GM21423 (cell line): Measurements from ENCODE around the gene GPR15LG.
"Not testable (repeated sequence)": the region's sequence is repeated elsewhere in the genome, so short reads cannot be mapped to it uniquely, and the experiment has no call there.

Experiments used
- ATAC-seq: cut with Tn5 transposase; IDR thresholded peaks from one replicate; pipeline ENCODE4 v1.9.1; 2021; ENCODE audit warnings: mild to moderate bottlenecking, moderate library complexity; ENCODE audit not compliant: unreplicated experiment

Gene GPR15LG

DNA sequence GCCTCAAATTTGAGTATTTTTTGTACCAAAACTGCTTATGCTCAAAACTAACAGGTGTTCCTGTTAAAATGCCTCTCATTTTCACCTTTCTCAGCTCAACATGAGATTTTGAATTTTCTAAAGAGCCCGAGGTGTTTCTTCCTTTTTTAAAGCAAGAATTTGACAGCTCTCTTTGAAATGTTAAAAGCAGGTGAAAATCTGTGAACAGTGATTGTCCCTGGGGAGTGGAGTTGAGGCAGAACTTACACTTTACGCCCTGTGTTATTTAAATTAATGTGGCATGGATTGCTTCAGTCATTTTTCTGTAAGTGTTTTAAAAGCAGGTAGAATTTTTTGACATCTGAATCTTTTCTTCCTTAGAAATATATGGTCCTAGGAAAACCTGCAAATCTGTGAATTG, 9.2 kb upstream of the GPR15LG start:
- no peak for ATAC-seq

DNA sequence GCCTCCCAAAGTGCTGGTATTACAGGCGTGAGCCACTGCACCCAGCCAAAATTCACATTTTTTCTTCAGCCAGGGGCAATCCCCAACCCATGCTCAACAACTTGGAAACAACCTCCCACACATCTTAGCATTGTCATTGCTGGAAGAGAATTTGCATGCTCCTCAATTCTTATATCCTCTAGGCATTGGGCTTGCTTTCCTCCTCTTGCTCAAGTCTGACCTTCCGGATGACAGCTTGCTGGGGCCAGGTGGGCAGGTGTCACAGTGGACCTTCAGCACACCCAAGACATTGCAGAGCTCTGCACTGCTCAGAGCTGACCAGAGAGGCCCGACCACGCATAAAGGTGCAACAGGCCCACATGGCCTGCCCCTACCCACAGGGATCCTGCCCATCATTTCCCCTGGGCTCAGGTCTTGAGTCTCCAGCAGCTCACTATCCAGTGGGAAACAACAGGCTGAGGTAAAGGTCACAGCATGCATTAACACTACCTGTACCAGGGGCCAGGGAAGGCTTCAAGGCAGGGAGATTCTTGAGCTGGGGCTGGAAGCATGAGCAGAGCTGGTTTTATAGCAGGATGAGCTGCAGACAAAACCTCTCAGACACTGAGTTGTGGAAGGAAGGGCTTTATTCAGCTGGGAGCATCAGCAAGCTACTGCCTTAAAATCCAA, 6.8 kb upstream of the GPR15LG start:
- peak; percentile 46 for ATAC-seq

GRCh38 chr10:84167289-84167653, 6.3 kb upstream of the GPR15LG start:
- ATAC-seq: peak; percentile 10

DNA sequence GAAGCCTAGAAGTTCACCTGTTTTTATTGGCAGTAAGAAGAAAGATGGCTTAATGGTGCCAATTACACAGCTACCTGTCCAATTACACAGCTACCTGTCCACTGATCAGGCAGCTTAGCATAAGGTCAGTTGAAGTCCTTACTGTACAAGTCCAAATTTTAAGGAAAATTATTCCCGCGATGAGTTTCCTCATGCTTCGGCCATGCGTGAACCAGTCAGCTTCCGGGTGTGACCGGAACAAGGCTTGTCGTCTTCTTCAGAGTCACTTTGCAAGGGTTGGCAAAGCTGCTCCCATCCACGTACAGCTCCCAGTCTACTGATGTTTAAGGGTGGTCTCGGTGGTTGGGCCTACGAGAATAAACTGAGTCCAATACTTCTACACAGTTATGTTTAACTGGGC, 5.2 kb upstream of the GPR15LG start:
- not testable (repeated sequence) for ATAC-seq

- ATAC-seq: not testable (repeated sequence)
These were observed 2.4 kb upstream of the GPR15LG start for GRCh38 chr10:84171237-84171636.

GRCh38 chr10:84171700-84172466, 1.7 kb upstream of the GPR15LG start:
- ATAC-seq: peak; percentile 19

DNA sequence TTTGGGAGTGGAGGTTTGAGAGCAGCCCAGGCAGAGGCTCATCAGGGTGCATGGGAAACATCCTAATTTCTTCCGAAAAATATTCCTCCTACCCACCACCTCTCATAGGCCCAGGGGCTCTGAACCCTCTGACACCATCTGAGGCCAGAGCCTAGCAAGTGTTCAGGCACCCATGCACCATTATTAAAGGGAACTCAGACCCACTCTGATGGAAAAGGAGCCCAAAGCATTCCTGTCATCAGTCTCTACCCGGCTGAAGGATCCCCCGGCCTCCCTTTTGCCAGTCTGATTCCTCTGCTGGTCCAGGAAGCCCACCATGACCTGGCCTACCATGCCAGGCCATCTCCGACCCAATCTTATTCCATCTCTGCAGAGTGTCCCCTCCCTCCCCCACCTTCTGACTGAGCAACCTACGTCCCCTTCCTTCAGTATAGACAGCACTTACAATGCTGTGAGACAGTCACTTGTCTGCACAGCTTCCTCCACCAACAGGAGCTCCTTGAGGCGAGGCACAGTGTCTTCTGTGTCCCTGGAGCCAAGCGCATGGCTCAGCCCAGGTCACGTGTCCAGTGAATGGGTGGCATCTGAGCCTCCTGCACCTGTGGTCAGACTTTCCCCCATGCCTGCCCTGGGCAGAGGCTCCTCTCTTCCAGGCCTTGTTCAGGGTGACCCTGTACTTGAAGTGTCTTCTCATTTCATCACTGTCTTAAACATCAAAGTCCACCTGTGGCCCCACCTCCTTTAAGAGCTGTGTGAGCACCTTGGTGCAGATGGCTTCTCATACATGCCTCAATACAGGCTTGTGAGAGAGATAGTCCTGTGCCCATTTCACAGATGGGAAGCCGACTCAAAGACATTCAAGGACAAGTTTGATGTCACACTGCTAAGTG, 889 bp upstream of the GPR15LG start:
- peak; percentile 52 for ATAC-seq

GRCh38 chr10:84175436-84175835, 1.8 kb downstream of the GPR15LG start:
- ATAC-seq: no peak

- no peak for ATAC-seq
These were observed 2.8 kb downstream of the GPR15LG start for GRCh38 chr10:84176351-84176750.

GRCh38 chr10:84176836-84177474, 3.4 kb downstream of the GPR15LG start:
- no peak for ATAC-seq

DNA sequence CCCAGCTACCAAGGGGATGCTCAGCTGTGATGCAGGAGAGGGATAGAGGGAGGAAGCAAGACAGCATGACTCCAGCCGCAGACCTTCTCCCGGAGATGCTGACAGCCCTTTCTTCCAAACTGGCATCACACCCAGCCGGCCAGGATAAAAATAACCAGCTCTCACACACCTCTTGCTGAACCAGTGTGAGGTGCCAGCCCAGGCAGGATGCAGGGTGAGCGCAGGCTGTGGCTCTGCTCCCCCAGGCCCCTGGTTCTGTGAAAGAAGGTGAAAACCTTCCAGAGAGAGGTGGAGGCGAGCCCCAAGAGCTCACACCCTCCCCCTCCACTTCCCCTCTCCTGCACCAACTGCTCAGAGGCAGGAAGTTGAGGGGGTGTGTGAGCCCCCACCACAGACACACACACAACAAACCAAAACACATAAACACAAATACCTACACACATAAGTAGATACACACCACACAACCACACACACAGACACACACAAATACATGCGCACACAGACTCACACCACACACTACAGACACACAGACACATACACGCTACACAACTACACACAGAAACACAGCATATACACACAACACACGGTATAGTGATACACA, 4.0 kb downstream of the GPR15LG start:
- ATAC-seq: peak; percentile 45

DNA sequence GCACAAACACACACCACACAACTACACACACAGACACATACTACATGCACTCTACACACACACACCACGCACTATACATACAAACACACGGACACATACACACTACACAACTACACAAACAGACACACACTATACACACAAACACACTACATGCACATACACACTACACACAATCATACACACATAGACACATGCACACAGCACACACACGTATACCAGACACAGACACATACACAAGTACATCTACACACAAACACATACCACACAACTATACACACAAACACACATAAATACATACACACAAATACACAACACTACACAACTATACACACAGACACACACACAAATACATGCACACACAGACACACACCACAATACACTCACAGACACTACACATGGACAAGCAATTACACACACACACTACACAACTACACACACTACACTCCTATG, 4.6 kb downstream of the GPR15LG start:
- no peak for ATAC-seq

GRCh38 chr10:84179059-84179710, 5.6 kb downstream of the GPR15LG start:
- ATAC-seq: peak; percentile 82

GRCh38 chr10:84180386-84180785, 6.8 kb downstream of the GPR15LG start:
- ATAC-seq: not testable (repeated sequence)

- ATAC-seq: no peak
These were observed 8.0 kb downstream of the GPR15LG start for GRCh38 chr10:84181631-84182030.

DNA sequence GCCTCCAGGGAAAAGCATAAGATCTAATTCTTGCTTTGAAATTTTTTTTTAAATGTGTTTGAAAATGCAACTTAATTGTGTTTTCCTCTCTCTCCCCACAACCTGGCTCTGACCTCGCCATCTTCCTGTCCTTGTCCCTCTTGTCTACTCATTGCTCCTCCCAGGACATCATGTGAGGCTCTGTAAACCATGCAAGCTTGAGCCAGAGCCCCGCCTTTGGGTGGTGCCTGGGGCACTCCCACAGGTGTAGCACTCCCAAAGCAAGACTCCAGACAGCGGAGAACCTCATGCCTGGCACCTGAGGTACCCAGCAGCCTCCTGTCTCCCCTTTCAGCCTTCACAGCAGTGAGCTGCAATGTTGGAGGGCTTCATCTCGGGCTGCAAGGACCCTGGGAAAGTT, 10.9 kb downstream of the GPR15LG start:
- no peak for ATAC-seq

GRCh38 chr10:84185526-84186175, 12.1 kb downstream of the GPR15LG start:
- no peak for ATAC-seq

GRCh38 chr10:84188815-84189214, 15.2 kb downstream of the GPR15LG start:
- no peak for ATAC-seq

DNA sequence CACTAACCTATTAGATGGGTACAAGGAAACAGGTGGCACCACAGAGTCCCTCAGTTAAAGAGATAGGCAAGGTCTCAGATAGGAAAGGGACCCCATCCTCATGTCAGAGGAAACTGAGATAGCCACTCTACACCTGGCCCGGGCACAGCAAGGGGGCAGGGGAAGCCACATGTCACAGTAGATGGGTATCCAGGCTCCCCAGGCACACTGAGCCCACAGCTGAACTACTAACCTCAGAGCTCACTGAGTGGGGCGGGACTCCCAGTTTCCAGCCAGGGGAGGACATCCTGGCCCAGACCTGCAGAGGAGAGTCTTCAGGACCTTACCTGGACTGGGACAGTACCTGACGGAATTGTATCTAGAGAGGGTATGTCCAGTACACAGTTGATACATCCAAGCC, 17.0 kb downstream of the GPR15LG start:
- ATAC-seq: no peak

DNA sequence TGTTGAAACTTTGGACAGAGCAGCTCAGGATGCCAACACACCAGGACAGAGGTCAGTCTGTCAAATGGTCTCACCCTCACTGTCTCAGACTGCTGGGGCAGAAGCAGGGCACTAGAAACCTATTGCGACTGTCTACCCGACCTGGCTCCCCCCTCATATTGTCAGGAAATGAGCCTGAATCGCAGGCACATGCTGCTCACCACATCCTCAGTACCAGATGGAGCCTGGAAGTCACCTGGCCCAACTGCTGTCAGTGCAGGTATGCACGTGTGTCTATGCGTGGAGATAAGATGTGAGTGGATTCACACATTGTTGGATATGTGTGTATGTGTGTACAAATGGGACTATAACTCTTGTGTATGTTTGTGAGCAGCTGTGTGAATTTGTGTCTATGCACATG, 17.5 kb downstream of the GPR15LG start:
- ATAC-seq: no peak
